Small intestine (tissue), 7 donors: Measurements from ENCODE around the gene PTPRB. TPM values are rescaled to one million over a fixed set of nuclear protein-coding genes. Genes with fewer than 3 reads are reported as not detected.

Source experiments
- DNase-seq, 2 donors: peaks; one replicate each; pipeline versions ENCODE4 v3.0.0 to v3.0.0-alpha.2; 2013
- FAIRE-seq: peaks from 2 replicates; lab custom pipeline; 2012; peaks lifted over from hg19 to GRCh38; lab: Jason Lieb, UNC
- H3K27ac ChIP-seq, 3 donors: one replicate each; pipeline ENCODE4 v1.5.1; 2013; ENCODE audit warnings: low read length in 2 of 3, mild to moderate bottlenecking in 2 of 3, control low read depth in 1 of 3, inconsistent platforms in 1 of 3, low read depth in 1 of 3, moderate library complexity in 1 of 3
- H3K27me3 ChIP-seq, 3 donors: one replicate each; pipeline ENCODE4 v1.6.1; 2013; ENCODE audit warnings: low read length in 3 of 3, inconsistent platforms in 1 of 3; ENCODE audit not compliant: control insufficient read depth in 3 of 3, insufficient read depth in 3 of 3
- H3K36me3 ChIP-seq, 3 donors: one replicate each; pipeline ENCODE4 v1.6.1; 2013; ENCODE audit warnings: low read length in 3 of 3, inconsistent platforms in 1 of 3, low read depth in 1 of 3, mild to moderate bottlenecking in 1 of 3, moderate library complexity in 1 of 3; ENCODE audit not compliant: control insufficient read depth in 3 of 3, insufficient read depth in 2 of 3
- H3K4me1 ChIP-seq, 3 donors: one replicate each; pipeline ENCODE4 v1.6.1; 2013; ENCODE audit warnings: low read length in 2 of 3, inconsistent platforms in 1 of 3, low read depth in 1 of 3, mild to moderate bottlenecking in 1 of 3, moderate library complexity in 1 of 3; ENCODE audit not compliant: control insufficient read depth in 3 of 3, insufficient read depth in 2 of 3
- H3K4me3 ChIP-seq, 3 donors: one replicate each; pipeline ENCODE4 v1.5.1; 2013; ENCODE audit warnings: low read length in 3 of 3, control low read depth in 1 of 3, inconsistent platforms in 1 of 3, low read depth in 1 of 3, mild to moderate bottlenecking in 1 of 3, moderate library complexity in 1 of 3
- H3K9me3 ChIP-seq, 2 donors: one replicate each; pipeline ENCODE4 v1.6.1; 2013; ENCODE audit warnings: low read depth in 1 of 2, low read length in 1 of 2; ENCODE audit not compliant: control insufficient read depth in 2 of 2, insufficient read depth in 1 of 2
- WGBS, 3 donors: extraction: QIAGEN DNeasy Blood & Tissue Kit; methylation state at CpG; one replicate each; pipeline ENCODE4 v1.1.7; 2013; 5-methylcytosine and 5-hydroxymethylcytosine counted together
- polyA plus RNA-seq, 4 donors: library from polyadenylated mRNA; stranded (reverse) in 3 of 4; unstranded in 1 of 4; fragments of 200-250 nt in 3 of 4; fragments of 120-200 nt in 1 of 4; gene quantifications; one replicate each; pipeline versions ENCODE4 v1.2.1 to v1.2.3, GENCODE V29; 2013
- donor health status: healthy with polysubstance abuse.
- donor health status: control.
- donor health status: control.
- donor health status: Bipolar disorder and iron deficiency.
- donor health status: healthy.

Gene PTPRB
- polyA plus RNA-seq, 4 donors, result 1.8 to 24.4 (median 3.3) TPM

DNA sequence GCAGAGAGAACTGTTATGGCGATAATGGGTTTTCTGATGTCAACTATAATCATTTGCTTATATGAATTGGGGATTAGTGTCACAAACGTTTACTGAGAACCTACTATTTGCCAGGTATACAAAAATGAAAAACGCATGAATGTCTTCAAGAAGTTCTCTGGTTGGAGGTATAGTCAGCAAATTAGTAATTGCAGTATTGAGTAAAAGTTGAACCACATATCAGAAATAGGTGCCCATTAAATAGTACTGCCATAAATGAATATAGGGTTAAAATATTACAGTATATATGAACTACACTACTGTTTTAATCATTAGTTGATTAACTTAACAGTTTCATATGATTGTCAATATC, 60.0 kb downstream of the PTPRB start:
- Histone ChIP-seq H3K4me3 (no peak overlapping the region), H3K27ac (no peak overlapping the region), H3K9me3 (no peaks in the 10 kb centered on the region), H3K36me3 (peaks cover 0 to 2% (median 0%) of the 10 kb centered on the region in 3 donors), H3K4me1 (no peaks in the 10 kb centered on the region), H3K27me3 (no peaks in the 10 kb centered on the region)
- DNase-seq, result no peak
- 26 to 29% (median 29%) methylated on average over 3 of the region's 3 CpGs for WGBS, 3 donors
- FAIRE-seq, result no peak

DNA sequence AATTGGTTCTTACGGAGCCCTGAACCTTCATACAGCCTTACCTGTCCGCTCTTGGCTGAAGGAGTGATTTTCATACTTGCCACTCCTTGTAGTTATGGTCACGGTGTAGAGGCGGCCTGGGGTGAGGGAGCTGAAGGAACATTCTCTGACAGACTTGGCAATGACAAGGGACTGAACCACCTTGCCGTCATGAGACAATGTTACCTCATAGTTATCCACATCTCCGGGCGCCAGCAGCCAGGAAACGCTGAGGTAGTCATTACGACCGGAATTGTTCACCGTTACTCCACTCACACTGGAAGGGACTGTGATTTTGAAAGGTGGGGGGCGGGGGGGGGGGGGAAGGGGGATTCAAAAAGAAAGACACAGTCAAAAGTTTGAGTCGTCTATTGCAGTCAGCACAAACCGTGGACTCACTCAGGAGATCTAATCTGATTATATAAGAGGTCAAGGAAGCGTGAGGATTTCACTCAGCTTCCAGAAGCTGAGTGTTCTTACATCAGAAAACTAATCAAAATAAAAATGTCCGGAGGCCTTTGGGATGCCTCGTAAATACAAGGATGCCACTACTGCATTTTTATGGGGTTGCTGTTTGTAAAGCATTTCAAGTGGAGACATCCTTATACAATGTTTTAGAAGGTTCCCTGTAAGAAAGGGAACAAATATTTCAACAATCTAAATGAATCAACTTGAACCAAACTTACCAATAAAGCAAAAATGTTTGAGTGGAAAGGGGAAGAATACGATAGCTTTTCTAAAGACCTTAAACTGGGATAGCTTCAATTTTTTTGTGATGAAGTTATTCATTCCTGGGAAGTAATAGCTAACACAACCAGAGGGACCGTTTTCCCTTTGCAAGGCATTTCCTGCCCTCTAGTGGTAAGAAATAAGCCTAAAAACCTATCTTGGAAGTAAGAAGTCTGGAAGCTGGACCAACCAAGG, 60.6 kb downstream of the PTPRB start:
- no peak overlapping the region for H3K27ac ChIP-seq
- FAIRE-seq, result peak; percentile 19
- peak; percentile 71 to 78 for DNase-seq
- no peak overlapping the region for H3K4me3 ChIP-seq
- 67 to 75% (median 68%) methylated on average over 18 to 19 of the region's 19 CpGs for WGBS, 3 donors
- no peaks in the 10 kb centered on the region for H3K9me3 ChIP-seq
- H3K4me1 ChIP-seq, result no peaks in the 10 kb centered on the region
- H3K27me3 ChIP-seq, result no peaks in the 10 kb centered on the region
- H3K36me3 ChIP-seq, result peaks cover 0 to 2% (median 0%) of the 10 kb centered on the region in 3 donors

DNA sequence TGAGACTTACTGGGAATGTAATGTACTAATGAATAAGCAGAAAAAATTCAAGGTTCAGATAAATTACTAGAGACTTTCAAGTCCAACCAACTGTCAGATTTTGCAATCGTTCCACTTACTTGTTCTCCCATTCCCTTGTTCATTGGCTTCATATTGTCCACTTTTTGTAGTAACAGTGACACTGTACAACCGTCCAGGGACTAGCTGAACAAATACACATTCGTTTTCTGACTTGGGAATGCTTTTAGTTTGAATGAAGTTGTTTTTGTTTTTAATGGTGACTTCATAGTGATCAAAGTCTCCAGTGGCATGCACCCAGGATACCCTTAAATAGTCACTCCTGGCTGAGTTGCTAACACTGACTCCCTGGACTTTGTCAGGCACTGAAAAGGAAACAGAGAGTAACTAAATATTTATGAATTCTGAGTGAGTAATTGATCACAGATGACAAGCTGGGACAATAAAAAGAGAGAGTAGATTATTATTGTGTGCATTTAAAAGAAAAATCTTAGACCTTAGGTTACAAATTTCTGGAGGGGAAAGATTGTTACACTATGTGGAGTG, 65.4 kb downstream of the PTPRB start:
- no peaks in the 10 kb centered on the region for H3K4me1 ChIP-seq
- peak; percentile 31 to 55 for DNase-seq
- WGBS, 3 donors, result 41 to 54% (median 45%) methylated on average over 3 of the region's 3 CpGs
- H3K9me3 ChIP-seq, result no peaks in the 10 kb centered on the region
- no peak overlapping the region for H3K4me3 ChIP-seq
- H3K36me3 ChIP-seq, result peaks cover 0 to 6% (median 0%) of the 10 kb centered on the region in 3 donors
- no peak overlapping the region for H3K27ac ChIP-seq
- FAIRE-seq, result no peak
- no peaks in the 10 kb centered on the region for H3K27me3 ChIP-seq

DNA sequence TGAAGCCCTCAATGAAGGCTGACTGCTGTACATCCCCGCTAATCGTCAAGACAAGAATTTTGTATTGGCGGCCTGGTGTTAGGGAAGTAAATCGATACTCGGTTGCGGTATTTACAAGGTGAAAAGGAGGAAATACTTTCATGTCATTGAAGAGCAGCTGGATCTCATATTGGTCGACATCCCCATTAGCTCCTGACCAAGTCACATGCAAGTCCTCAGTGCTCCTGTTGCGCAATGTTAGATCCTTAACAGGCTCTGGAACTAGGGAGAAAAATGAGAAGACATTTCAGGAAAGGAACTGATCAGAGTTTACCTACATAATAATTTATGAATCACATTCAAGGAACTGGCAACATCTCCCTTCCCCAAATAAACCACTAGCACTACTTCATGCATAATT, 66.2 kb downstream of the PTPRB start:
- FAIRE-seq (no peak), DNase-seq (no peak)
- no peaks in the 10 kb centered on the region for H3K9me3 ChIP-seq
- H3K27ac ChIP-seq, result no peak overlapping the region
- H3K27me3 ChIP-seq, result no peaks in the 10 kb centered on the region
- H3K4me3 ChIP-seq, result no peak overlapping the region
- peaks cover 0 to 5% (median 0%) of the 10 kb centered on the region in 3 donors for H3K36me3 ChIP-seq
- WGBS, 3 donors, result 92 to 97% (median 95%) methylated on average over 8 of the region's 8 CpGs
- H3K4me1 ChIP-seq, result no peaks in the 10 kb centered on the region

DNA sequence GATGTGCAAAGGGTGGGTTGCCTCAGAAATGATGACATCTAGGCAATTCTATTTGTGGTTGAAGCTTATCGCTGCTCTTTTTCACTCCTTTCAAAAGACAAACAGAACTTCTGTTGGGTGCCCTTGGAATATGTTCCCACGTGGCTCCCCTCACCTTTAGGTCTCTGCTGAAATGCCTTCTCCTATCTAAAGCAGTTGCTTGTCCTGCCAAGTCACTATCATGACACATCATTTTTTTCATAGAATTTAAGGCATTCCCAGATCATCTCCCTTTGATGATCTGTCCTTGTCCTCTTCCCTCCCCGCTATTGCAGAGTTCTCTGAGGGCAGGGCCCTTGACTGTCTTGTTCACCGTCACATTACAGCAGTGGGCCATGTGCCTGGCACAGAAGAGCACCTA, 75.7 kb downstream of the PTPRB start:
- peaks cover 0 to 2% (median 0%) of the 10 kb centered on the region in 3 donors for H3K36me3 ChIP-seq
- no peak for FAIRE-seq
- no peak overlapping the region for H3K27ac ChIP-seq
- H3K4me3 ChIP-seq, result no peak overlapping the region
- no peaks in the 10 kb centered on the region for H3K27me3 ChIP-seq
- H3K4me1 ChIP-seq, result peaks cover 0 to 2% (median 0%) of the 10 kb centered on the region in 3 donors
- no peaks in the 10 kb centered on the region for H3K9me3 ChIP-seq
- no peak for DNase-seq
- WGBS, 3 donors, result 80 to 86% (median 84%) methylated on average over 4 of the region's 4 CpGs

GRCh38 chr12:70560671-70561070, 76.6 kb downstream of the PTPRB start:
- Histone ChIP-seq H3K4me3 (no peak overlapping the region), H3K27me3 (no peaks in the 10 kb centered on the region), H3K27ac (peak overlapping the region in 2 of 3 donors; percentile 42 to 43), H3K9me3 (no peaks in the 10 kb centered on the region), H3K4me1 (peaks cover 0 to 2% (median 0%) of the 10 kb centered on the region in 3 donors), H3K36me3 (no peaks in the 10 kb centered on the region)
- FAIRE-seq (no peak), DNase-seq (peak; percentile 78 to 87)
- WGBS, 3 donors, result 22 to 67% (median 38%) methylated on average over 7 of the region's 7 CpGs

- peaks cover 0 to 2% (median 0%) of the 10 kb centered on the region in 3 donors for H3K36me3 ChIP-seq
- no peak overlapping the region for H3K27ac ChIP-seq
- H3K4me3 ChIP-seq, result no peak overlapping the region
- DNase-seq (no peak), FAIRE-seq (no peak)
- H3K4me1 ChIP-seq, result peaks cover 0 to 2% (median 0%) of the 10 kb centered on the region in 3 donors
- no peaks in the 10 kb centered on the region for H3K27me3 ChIP-seq
- H3K9me3 ChIP-seq, result no peaks in the 10 kb centered on the region
- 80 to 94% (median 87%) methylated on average over 5 of the region's 5 CpGs for WGBS, 3 donors
Measured at GRCh38 chr12:70559390-70559789, 77.8 kb downstream of the PTPRB start.

- no peaks in the 10 kb centered on the region for H3K9me3 ChIP-seq
- no peaks in the 10 kb centered on the region for H3K27me3 ChIP-seq
- H3K27ac ChIP-seq, result no peak overlapping the region
- no peak overlapping the region for H3K4me3 ChIP-seq
- WGBS, 3 donors, result 85 to 96% (median 92%) methylated on average over 4 of the region's 4 CpGs
- FAIRE-seq (no peak), DNase-seq (no peak)
- H3K4me1 ChIP-seq, result peaks cover 0 to 2% (median 0%) of the 10 kb centered on the region in 3 donors
- peaks cover 0 to 2% (median 0%) of the 10 kb centered on the region in 3 donors for H3K36me3 ChIP-seq
Measured at GRCh38 chr12:70557583-70558191, 79.5 kb downstream of the PTPRB start.
